K562 (cell line): Measurements from ENCODE around the gene POLR2H. TPM values are rescaled to one million over a fixed set of nuclear protein-coding genes. Genes with fewer than 3 reads are reported as not detected.

ENCODE experiments used
- ATAC-seq: fragments of 200-7000 bp; cut with Tn5 transposase; 3 replicates; pipeline ENCODE4 v1.9.1; 2020; ENCODE audit warnings: moderate library complexity
- BruUV-seq: library from RNA; stranded (reverse); fragments of 400-500 nt; replicated peaks from 2 replicates; lab custom pipeline; 2021; lab: Mats Ljungman, UMichigan
- CTCF ChIA-PET: fragments of 300-600 bp; formaldehyde crosslinking; extraction: SDS; loops from one replicate; lab custom pipeline; 2021; ENCODE audit warnings: low intra/inter-chr PET ratio; lab: Yijun Ruan, JAX
- POLR2A ChIA-PET: fragments of 300-600, 350-650 bp; sonication (Branson Sonifier 250); formaldehyde crosslinking; extraction: SDS; loops from one replicate; lab custom pipeline; 2021; ENCODE audit warnings: antibody characterized with exemption, inconsistent platforms; lab: Yijun Ruan, JAX
- DNase-seq, 4 experiments: peaks; one replicate each; pipeline versions ENCODE4 v3.0.0 to v3.0.0-alpha.2; 2011 to 2018; ENCODE audit warnings: low spot score in 3 of 4, mixed read lengths in 3 of 4; ENCODE audit errors: extremely low read depth in 1 of 4
- FAIRE-seq: peaks from 2 replicates; lab custom pipeline; 2011; peaks lifted over from hg19 to GRCh38; lab: Jason Lieb, UNC
- H2AFZ ChIP-seq: 2 replicates; pipeline ENCODE4 v1.6.0; 2011; ENCODE audit warnings: low read depth, low read length, control low read depth, inconsistent platforms
- H3K27ac ChIP-seq: fragments of 200-600 bp; 3 replicates; pipeline ENCODE4 v1.8.0; 2011; ENCODE audit warnings: low read depth, mild to moderate bottlenecking, control low read depth, inconsistent platforms, low read length, moderate library complexity, mixed read lengths; ENCODE audit errors: extremely low read depth
- H3K27me3 ChIP-seq, 2 experiments: fragments of 300-600 bp in 1 of 2; 2 replicates in 1 of 2; 3 replicates in 1 of 2; pipeline versions ENCODE4 v1.6.0 to v1.8.0; 2011; ENCODE audit warnings: inconsistent platforms in 2 of 2, low read length in 2 of 2, mild to moderate bottlenecking in 1 of 2, mixed read lengths in 1 of 2, moderate library complexity in 1 of 2; ENCODE audit not compliant: control insufficient read depth in 2 of 2, insufficient read depth in 2 of 2
- H3K36me3 ChIP-seq: fragments of 300-600 bp; 3 replicates; pipeline ENCODE4 v1.8.0; 2011; ENCODE audit warnings: mild to moderate bottlenecking, low read length, inconsistent platforms; ENCODE audit not compliant: control insufficient read depth, insufficient read depth
- H3K4me1 ChIP-seq, 2 experiments: fragments of 200-600 bp in 1 of 2; replicated peaks in 1 of 2; 2 replicates in 1 of 2; 3 replicates in 1 of 2; pipeline versions ENCODE4 v1.5.1 to v1.8.0; 2011; ENCODE audit warnings: inconsistent platforms in 2 of 2, low read length in 2 of 2, mild to moderate bottlenecking in 1 of 2, mixed read lengths in 1 of 2, moderate library complexity in 1 of 2; ENCODE audit not compliant: control insufficient read depth in 2 of 2, insufficient read depth in 2 of 2
- H3K4me2 ChIP-seq: 2 replicates; pipeline ENCODE4 v1.6.1; 2011; ENCODE audit warnings: low read length, control low read depth, inconsistent platforms, mixed read lengths; ENCODE audit not compliant: insufficient read depth
- H3K4me3 ChIP-seq: fragments of 200-600 bp; sonication (generic), shearing (Covaris generic); 2 replicates; pipeline ENCODE4 v1.5.1; 2016; ENCODE audit warnings: control low read depth, inconsistent platforms
- H3K79me2 ChIP-seq: fragments of 200-600 bp; 3 replicates; pipeline ENCODE4 v1.8.0; 2011; ENCODE audit warnings: low read length, inconsistent platforms; ENCODE audit not compliant: control insufficient read depth, insufficient read depth
- H3K9ac ChIP-seq, 2 experiments: 2 replicates each; pipeline versions ENCODE4 v1.6.0 to v1.6.1; 2011; ENCODE audit warnings: low read depth in 2 of 2, low read length in 2 of 2, control low read depth in 1 of 2, inconsistent platforms in 1 of 2, mild to moderate bottlenecking in 1 of 2, mixed read lengths in 1 of 2; ENCODE audit not compliant: insufficient read depth in 1 of 2
- H3K9me1 ChIP-seq: one replicate; pipeline ENCODE4 v1.6.0; 2011; ENCODE audit warnings: inconsistent platforms, mild to moderate bottlenecking, low read length, moderate library complexity; ENCODE audit not compliant: control insufficient read depth, insufficient read depth
- H3K9me3 ChIP-seq: replicated peaks from 2 replicates; pipeline ENCODE4 v1.5.1; 2011; ENCODE audit warnings: low read depth, low read length, inconsistent platforms; ENCODE audit not compliant: control insufficient read depth, insufficient read depth
- H4K20me1 ChIP-seq: replicated peaks from 2 replicates; pipeline ENCODE4 v1.6.1; 2011; ENCODE audit warnings: low read length, inconsistent platforms, mixed read lengths; ENCODE audit not compliant: control insufficient read depth, insufficient read depth
- EZH2 ChIP-seq: IDR thresholded peaks from 2 replicates; pipeline ENCODE4 v1.6.1; 2012; ENCODE audit warnings: low read depth, mild to moderate bottlenecking, inconsistent platforms, low read length, borderline replicate concordance
- L3MBTL2 ChIP-seq: fragments of 450-650 bp; IDR thresholded peaks from 2 replicates; pipeline ENCODE4 v1.6.1; 2016; ENCODE audit warnings: mild to moderate bottlenecking, moderate library complexity
- RBFOX2 ChIP-seq: fragments of 200-400 bp; formaldehyde crosslinking; IDR thresholded peaks from 2 replicates; pipeline ENCODE4 v1.6.1; 2017; ENCODE audit warnings: low read depth, mild to moderate bottlenecking, low read length, moderate library complexity
- ZBTB40 ChIP-seq, 2 experiments: fragments of 450-650 bp in 1 of 2; sonication (generic) in 1 of 2; formaldehyde crosslinking in 1 of 2; IDR thresholded peaks; 2 replicates each; pipeline versions ENCODE4 v1.7.1 to v1.9.0; 2016 to 2022; ENCODE audit warnings: inconsistent platforms in 1 of 2, mild to moderate bottlenecking in 1 of 2, missing genetic modification reagents in 1 of 2
- ZNF740 ChIP-seq, 3 experiments: fragments of 200-800 bp in 1 of 3; sonication (Bioruptor generic) in 1 of 3; sonication (generic) in 1 of 3; formaldehyde crosslinking in 1 of 3; IDR thresholded peaks; 2 replicates each; pipeline versions ENCODE4 v1.6.1 to v1.8.0; 2016 to 2022; ENCODE audit warnings: mild to moderate bottlenecking in 2 of 3, missing compliant biosample characterization in 2 of 3, missing genetic modification characterization in 2 of 3, missing genetic modification reagents in 1 of 3
- WGBS: fragments of 100-300 bp; shearing (Covaris generic); methylation state at CpG from one replicate; pipeline ENCODE4 v1.1.6; 2016; ENCODE audit warnings: low coverage, mixed read lengths; ENCODE audit not compliant: insufficient coverage; ENCODE audit errors: missing lambda C conversion rate; 5-methylcytosine and 5-hydroxymethylcytosine counted together
- in situ Hi-C: fragments of 300-500 bp; cut with MboI; formaldehyde crosslinking; loops from 4 replicates; pipeline ENCODE4 v1.15.0; 2018; ENCODE audit warnings: inconsistent platforms, mixed read lengths
- intact Hi-C: fragments of 100-400 bp; cut with micrococcal nuclease; formaldehyde crosslinking; loops from 2 replicates; pipeline ENCODE4 v1.14.2; 2022
- polyA plus RNA-seq, 8 experiments: library from polyadenylated mRNA; depleted of rRNA in 4 of 8; stranded (reverse) in 5 of 8; unstranded in 3 of 8; fragments of >200 nt; fragmentation: Nextera tagmentation in 2 of 8; fragmentation: Illumina TruSeq in 1 of 8; extraction: Ambion mirVana in 2 of 8; extraction: Trizol in 1 of 8; gene quantifications; 2 replicates each; pipeline versions ENCODE4 v1.2.1 to v1.2.3, GENCODE V29; 2011 to 2014; ENCODE audit warnings: inconsistent platforms in 1 of 8, missing spikeins in 1 of 8
- total RNA-seq, 7 experiments: library from RNA; depleted of rRNA in 6 of 7; stranded (reverse); fragments of >200 nt in 6 of 7; fragmentation: Illumina TruSeq in 2 of 7; extraction: Trizol in 2 of 7; gene quantifications; 2 replicates each; pipeline versions ENCODE4 v1.2.1 to v1.2.3, GENCODE V29; 2011 to 2021; ENCODE audit warnings: low replicate concordance in 1 of 7

Gene POLR2H
- total and polyA plus RNA-seq, 9 of the 15 experiments (the other 6 are each of a cell fraction or from before 2014, with no cell fraction given), result 128 to 512 (median 220) TPM

DNA sequence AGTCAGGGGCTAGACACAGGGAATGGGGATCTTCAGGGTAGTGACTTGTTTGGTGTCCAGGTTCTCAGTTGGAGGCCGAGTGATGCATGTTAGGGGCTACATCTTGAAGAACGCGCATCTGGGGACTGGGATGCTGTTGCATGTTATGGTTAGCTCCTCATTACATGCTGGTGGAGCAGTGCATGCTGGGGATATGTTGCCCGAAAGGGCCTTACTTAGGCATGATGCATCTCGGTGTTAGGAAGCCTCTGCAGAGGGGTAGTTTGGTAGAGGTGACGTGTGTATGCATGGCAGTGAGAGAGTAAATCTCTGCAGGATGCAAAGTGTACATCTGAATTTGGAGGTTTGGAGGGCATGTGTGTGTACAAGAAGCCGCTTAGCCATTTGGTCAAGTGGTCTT lies 44.7 kb upstream of the POLR2H start (continued):
- TF ChIP-seq ZNF740 (CRISPR knock-in tag; IDR thresholded peaks at IDR 0.05) (no peak), ZNF740 (tag; IDR thresholded peaks at IDR 0.05) (no peak), L3MBTL2 (no peak)

DNA sequence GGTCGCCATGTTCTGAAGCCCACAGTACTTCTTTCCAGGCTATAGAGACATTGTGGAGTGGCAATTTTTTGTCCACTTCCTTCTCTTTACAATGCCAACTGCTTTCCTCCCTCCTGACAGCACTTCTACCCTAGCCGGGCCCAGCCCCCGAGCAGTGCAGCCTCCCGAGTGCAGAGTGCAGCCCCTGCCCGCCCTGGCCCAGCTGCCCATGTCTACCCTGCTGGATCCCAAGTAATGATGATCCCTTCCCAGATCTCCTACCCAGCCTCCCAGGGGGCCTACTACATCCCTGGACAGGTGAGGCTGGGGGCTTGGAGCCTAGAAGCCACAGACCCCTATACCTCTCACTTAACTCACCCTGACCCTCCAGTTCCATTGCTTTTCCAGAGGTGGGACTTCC lies 44.3 kb upstream of the POLR2H start:
- Histone ChIP-seq H3K4me2 (peak overlapping the region; percentile 99), H3K4me1 (peaks cover 13 to 39% of the 10 kb centered on the region in 2 experiments; a peak in 4 of 5 replicates), H3K4me3 (0 out of 2 replicates have a peak overlapping the region, but pooled peaks have one; percentile 14), H3K27me3 (no peaks in the 10 kb centered on the region)
- intact Hi-C loops, result no loop called here
- TF ChIP-seq ZBTB40 (IDR thresholded peaks at IDR 0.05), result no peak
- TF ChIP-seq ZBTB40 (CRISPR knock-in tag; IDR thresholded peaks at IDR 0.05), result no peak
- TF ChIP-seq EZH2, result no peak
- TF ChIP-seq RBFOX2, result 0 out of 2 replicates have a peak, but pooled peaks have one; percentile 43
- TF ChIP-seq, all 486 proteins: peak for 1
- no peak overlapping the region for H2AFZ ChIP-seq
- FAIRE-seq (no peak), ATAC-seq (no peak), DNase-seq (no peak)
- peaks cover 13% of the 10 kb centered on the region for H3K9me1 ChIP-seq
- H3K9me3 ChIP-seq, result no peaks in the 10 kb centered on the region
- peaks cover 77% of the 10 kb centered on the region for H3K79me2 ChIP-seq
- H3K36me3 ChIP-seq, result peaks cover 69% of the 10 kb centered on the region
- in situ Hi-C loops, result no loop called here
- WGBS, result 81% methylated on average over 5 of the region's 5 CpGs
- CTCF ChIA-PET, result no interaction called here
- H3K27ac ChIP-seq, result no peak overlapping the region; the same call in 2 of the 3 replicates
- TSS peak; percentile 38 for BruUV-seq
- POLR2A ChIA-PET, result interaction anchor here (0.6 to 1.5 kb wide), 6 partner anchors 9 to 96 kb away, joined by 3 to 4 read pairs (median 3); no protein-coding TSS in a partner anchor
- peaks cover 41% of the 10 kb centered on the region for H4K20me1 ChIP-seq
- H3K9ac ChIP-seq, result peak overlapping the region in 1 of 2 experiments; percentile 100; a peak in 2 of 4 replicates
